ENCODE results near the gene TMEM237. TPM values are rescaled to one million over a fixed set of nuclear protein-coding genes. Genes with fewer than 3 reads are reported as not detected.

The TMEM237 gene
- total RNA-seq, 1 experiment from 2014 or later, result 33.6 TPM

GRCh38 chr2:201674794-201675193, 31.5 kb upstream of the TMEM237 start:
- H3K4me1 Mint-ChIP-seq, result peaks cover 15% of the 10 kb centered on the region
- ATAC-seq (peak; percentile 78), DNase-seq (ENCODE audit: low spot score) (no peak)
- H3K36me3 Mint-ChIP-seq, result no peaks in the 10 kb centered on the region
- no peak overlapping the region for H3K4me3 Mint-ChIP-seq
- ChIA-PET POLR2A (no interaction called here), CTCF (no interaction called here)
- no peaks in the 10 kb centered on the region for H3K9me3 Mint-ChIP-seq
- TF ChIP-seq NFYB (CRISPR knock-in tag; conservative IDR thresholded peaks at IDR 0.05; ENCODE audit: low read depth), result 0 out of 2 replicates have a peak, but pooled peaks have one; percentile 10
- TF ChIP-seq JAZF1 (CRISPR knock-in tag; IDR thresholded peaks at IDR 0.05), result no peak
- TF ChIP-seq GTF2I (CRISPR knock-in tag; conservative IDR thresholded peaks at IDR 0.05), result no peak
- no peak for TF ChIP-seq ZNF121 (CRISPR knock-in tag; IDR thresholded peaks at IDR 0.05)
- TF ChIP-seq TP53 (CRISPR knock-in tag; IDR thresholded peaks at IDR 0.05), result no peak
- no peak overlapping the region for H3K27ac Mint-ChIP-seq
- peaks cover 13% of the 10 kb centered on the region for H3K27me3 Mint-ChIP-seq (ENCODE audit: low read depth)

DNA sequence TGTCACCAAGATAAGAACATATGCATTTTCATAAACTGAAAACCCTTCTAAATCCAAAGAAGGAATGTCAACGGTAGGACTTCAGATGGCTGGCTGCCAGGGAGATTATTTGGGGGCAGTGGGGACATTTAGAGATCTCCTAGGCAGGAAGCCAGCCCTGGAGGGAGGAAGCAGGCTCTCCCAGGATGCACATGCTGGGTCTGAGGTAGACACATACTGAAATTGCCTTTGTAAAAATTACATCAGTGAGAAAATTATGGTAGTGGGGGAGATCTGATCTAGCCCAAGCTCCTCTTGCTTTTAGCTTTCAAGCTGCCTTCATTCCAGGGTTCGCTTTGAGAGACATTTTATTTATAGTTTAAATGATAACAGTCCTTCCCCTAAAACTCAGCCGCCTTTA, 31.0 kb upstream of the TMEM237 start:
- H3K36me3 Mint-ChIP-seq, result no peaks in the 10 kb centered on the region
- no peak overlapping the region for H3K27ac Mint-ChIP-seq
- DNase-seq (ENCODE audit: low spot score) (no peak), ATAC-seq (no peak)
- peaks cover 15% of the 10 kb centered on the region for H3K4me1 Mint-ChIP-seq
- CTCF ChIA-PET, result no interaction called here
- no peak for TF ChIP-seq CBFB (CRISPR knock-in tag; IDR thresholded peaks at IDR 0.05; ENCODE audit: low read depth)
- no peak for TF ChIP-seq CTCF (IDR thresholded peaks at IDR 0.05)
- TF ChIP-seq, protein P1, sequence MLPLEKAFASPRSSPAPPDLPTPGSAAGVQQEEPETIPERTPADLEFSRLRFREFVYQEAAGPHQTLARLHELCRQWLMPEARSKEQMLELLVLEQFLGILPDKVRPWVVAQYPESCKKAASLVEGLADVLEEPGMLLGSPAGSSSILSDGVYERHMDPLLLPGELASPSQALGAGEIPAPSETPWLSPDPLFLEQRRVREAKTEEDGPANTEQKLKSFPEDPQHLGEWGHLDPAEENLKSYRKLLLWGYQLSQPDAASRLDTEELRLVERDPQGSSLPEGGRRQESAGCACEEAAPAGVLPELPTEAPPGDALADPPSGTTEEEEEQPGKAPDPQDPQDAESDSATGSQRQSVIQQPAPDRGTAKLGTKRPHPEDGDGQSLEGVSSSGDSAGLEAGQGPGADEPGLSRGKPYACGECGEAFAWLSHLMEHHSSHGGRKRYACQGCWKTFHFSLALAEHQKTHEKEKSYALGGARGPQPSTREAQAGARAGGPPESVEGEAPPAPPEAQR (CRISPR knock-in tag; IDR thresholded peaks at IDR 0.05), result no peak
- TF ChIP-seq, protein P2, sequence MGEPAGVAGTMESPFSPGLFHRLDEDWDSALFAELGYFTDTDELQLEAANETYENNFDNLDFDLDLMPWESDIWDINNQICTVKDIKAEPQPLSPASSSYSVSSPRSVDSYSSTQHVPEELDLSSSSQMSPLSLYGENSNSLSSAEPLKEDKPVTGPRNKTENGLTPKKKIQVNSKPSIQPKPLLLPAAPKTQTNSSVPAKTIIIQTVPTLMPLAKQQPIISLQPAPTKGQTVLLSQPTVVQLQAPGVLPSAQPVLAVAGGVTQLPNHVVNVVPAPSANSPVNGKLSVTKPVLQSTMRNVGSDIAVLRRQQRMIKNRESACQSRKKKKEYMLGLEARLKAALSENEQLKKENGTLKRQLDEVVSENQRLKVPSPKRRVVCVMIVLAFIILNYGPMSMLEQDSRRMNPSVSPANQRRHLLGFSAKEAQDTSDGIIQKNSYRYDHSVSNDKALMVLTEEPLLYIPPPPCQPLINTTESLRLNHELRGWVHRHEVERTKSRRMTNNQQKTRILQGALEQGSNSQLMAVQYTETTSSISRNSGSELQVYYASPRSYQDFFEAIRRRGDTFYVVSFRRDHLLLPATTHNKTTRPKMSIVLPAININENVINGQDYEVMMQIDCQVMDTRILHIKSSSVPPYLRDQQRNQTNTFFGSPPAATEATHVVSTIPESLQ (CRISPR knock-in tag; IDR thresholded peaks at IDR 0.05), result no peak
- no peak for TF ChIP-seq ARID4B (CRISPR knock-in tag; IDR thresholded peaks at IDR 0.05; ENCODE audit: borderline replicate concordance)
- TF ChIP-seq GTF2I (CRISPR knock-in tag; conservative IDR thresholded peaks at IDR 0.05), result no peak
- no peak for TF ChIP-seq ZNF121 (CRISPR knock-in tag; IDR thresholded peaks at IDR 0.05)
- no peak for TF ChIP-seq ETV6 (CRISPR knock-in tag; IDR thresholded peaks at IDR 0.05)
- no peak for TF ChIP-seq ELF4 (CRISPR knock-in tag; IDR thresholded peaks at IDR 0.05; ENCODE audit: low read depth)
- TF ChIP-seq JUN (CRISPR knock-in tag; IDR thresholded peaks at IDR 0.05), result no peak
- TF ChIP-seq ZNF532 (CRISPR knock-in tag; IDR thresholded peaks at IDR 0.05; ENCODE audit: borderline replicate concordance), result no peak
- peaks cover 13% of the 10 kb centered on the region for H3K27me3 Mint-ChIP-seq (ENCODE audit: low read depth)
- no peak overlapping the region for H3K4me3 Mint-ChIP-seq
- no peaks in the 10 kb centered on the region for H3K9me3 Mint-ChIP-seq
- POLR2A ChIA-PET, result no interaction called here
